NCI-H446 (cell line): ENCODE results near the gene LMO1.

Experiments used
- DNase-seq, 2 experiments: peaks; one replicate each; lab custom pipeline; 2025; lab: John Stamatoyannopoulos, UW

Gene LMO1

DNA sequence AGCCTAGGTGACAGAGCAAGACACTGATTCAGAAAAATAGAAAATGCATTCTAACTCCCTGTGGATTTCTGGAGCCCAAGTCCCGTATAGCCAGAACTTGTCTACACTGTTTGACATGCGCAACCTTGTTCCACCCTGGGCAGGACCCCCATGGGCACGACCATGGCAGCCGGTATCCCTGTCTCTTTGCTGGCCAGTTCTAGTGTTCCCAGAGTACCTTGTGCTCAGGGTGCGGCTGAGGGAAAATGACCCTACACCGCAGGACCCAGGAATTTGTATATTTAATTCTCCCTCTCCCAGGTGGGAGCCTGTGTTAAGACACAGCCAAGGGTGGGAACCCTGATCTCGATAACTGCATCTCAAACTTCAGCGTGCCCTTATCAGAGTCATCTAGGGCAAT lies 58.1 kb downstream of the LMO1 start:
- DNase-seq, result no peak

DNA sequence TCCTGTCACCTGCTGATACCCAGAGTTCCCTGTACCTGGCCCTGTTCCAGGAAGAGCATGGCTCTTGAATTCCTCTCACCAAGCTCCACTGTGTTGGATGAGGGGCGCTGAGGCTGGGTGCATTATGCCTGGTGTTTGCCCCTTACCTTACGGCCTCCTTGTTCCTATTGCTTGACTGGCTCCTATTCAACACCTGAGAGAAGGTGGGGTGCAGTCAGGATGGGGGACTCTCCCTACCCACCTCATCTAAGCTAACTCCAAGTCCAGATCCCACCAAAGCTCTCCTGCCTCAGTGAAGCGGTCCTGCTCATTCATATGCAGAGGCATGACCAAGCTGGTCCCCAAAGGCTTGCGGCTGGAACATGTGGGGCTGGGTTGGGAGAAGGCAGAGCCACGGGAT lies 59.1 kb downstream of the LMO1 start:
- DNase-seq, result no peak

DNA sequence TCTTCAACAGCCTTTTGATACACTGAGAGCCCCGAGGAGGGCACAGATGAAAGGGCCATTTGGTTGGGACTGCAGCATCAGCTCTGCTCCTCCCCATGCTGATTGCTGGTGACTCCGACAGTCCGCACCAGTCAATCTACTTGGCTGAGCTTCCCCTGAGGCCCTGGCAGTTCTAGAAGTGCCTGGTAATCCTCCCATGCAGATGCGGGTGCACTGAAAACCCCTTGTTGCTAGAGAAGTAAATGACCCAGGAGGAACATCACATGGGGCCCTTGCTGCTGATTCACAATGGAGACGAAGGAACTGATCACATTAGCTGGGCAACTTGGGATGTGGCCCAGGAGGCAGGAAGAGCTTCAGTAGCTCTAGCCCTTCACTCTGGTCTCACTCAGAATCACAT lies 59.7 kb downstream of the LMO1 start:
- no peak for DNase-seq

- no peak for DNase-seq
These were observed 60.3 kb downstream of the LMO1 start for GRCh38 chr11:8203414-8203715.

- DNase-seq, result no peak
These were observed 60.9 kb downstream of the LMO1 start for GRCh38 chr11:8202516-8203413.

DNA sequence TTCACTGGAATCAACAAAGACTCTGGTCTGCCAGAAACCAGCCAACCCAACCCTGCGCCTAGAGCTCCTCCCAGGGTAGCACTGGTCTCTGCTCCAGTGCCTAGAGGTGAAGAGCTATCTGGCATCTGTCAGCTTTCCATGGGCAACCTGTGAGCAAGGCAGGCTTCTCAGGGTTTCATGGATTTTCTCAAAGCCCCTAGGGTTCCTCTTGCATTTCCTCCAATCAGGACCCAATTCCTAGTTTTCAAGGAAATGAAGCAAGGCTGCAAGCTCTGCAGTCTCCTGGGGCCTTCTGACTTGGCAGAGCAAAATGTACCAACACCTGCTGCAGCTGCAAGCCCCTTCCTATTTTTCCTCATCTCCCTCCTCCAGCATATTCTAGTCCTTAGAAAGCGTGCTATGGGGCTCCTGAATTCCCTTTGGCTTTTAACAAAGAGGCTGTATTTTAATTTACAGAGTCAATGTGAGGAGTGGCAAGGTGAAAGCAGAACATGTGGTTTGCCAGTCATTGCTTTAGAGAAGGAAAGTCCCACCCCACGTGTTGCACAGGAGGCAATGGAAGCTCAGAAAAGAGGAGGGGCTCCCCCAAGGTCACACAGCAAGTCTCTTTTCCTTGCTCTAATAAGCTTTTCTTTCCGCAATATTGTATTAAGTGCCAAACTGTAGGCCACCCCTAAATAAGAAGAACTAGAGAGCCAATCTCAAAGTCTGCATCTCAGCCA lies 61.9 kb downstream of the LMO1 start:
- no peak for DNase-seq

DNA sequence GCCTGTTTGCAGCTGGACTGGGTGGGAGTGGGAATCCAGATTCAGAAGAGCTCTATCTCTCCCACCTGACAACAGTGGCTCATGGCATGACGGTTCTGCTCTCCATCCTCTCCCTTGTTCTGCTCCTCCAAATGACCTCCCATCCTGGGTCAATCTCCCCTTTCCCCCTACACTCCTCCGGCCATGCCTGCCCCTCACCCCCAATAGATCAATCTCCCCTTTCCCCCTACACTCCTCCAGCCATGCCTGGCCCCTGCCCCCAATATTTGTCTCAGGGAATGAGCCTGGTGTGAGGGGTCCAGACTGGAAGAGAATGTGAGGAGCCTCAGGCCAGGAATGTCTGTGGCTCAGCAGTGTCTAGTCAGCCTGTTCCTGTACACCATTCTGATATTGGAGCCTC lies 64.0 kb downstream of the LMO1 start:
- no peak for DNase-seq

DNA sequence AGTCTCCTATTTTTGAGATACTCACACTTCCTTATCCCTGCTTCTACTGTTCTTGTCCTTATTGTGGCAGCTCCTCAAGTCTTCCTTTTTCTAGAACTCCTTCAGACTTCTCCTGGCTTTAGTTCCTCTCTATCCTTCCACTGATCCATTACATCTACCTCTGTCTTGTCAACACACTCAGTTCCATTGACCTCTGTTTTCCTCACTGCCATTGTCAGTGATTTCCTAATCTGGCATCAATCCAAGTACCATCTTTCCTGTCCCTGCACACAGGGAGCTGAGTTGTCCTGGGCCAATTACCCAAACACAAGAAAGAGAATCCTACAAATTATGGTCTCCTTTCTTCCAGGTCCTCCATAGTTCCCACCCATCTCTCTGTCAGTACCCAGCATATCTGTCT lies 66.9 kb downstream of the LMO1 start:
- no peak for DNase-seq

- no peak for DNase-seq
These were observed 68.7 kb downstream of the LMO1 start for GRCh38 chr11:8194956-8195355.

GRCh38 chr11:8192896-8193209 lies 70.8 kb downstream of the LMO1 start:
- no peak for DNase-seq

DNA sequence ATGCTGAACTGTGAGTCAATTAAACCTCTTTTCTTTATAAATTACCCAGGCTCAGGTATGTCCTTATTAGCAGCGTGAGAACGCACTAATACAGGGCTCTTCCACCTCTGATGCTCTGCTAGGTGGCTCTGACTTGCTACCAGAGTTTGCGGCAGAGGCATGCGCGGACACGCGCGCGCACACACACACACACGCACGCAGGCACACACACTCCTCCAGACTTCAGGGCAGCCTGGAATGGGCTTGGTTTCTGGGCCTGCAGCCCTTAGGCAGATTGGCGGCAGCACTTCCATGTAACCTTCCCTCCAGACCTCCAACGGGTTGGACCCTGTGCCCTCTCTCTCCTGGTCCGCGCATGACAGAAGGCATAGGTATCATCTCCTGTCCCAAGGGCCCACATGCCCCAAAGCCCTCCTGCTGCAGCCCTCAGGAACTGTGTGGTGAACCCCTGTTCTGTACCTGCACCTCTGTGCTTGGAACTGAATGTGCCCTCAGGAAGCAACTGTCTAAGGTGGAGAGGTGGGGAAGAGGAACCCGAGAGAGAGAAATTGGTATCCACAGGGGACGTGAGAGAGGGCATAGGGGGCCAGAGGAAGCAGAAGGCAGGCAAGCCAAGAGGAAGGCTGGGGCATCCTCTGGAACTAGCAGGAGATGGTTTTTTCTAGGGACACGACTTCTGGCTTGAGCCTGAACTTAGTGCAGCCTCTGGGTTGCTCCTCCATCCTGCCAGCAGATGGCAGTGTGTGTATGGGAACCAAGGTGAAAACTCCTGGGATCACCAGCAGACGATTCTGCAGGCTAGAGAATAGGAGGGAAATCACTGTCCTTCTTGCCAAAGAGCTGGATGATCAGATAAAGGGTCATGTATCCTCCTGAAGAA lies 71.4 kb downstream of the LMO1 start:
- peak; percentile 29 to 87 for DNase-seq

DNA sequence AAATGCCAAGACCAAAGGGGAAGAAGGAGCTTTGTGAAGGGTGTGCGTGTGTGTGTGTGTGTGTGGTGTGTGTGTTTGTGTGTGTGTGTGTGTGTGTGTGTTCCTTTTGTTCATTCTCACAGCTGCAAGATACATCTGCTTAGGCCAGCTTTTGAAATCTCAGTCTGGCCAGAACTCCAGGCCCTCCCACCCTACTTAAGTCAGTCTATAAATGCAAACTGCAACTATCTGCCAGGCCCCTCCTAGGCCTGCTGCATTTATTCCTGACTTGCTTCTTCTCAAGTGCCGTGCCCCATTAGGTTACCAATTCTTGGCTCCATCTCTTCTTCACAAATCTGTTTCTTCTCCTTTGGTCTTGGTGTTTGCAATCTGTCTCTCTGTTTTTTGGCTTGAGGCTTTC lies 73.2 kb downstream of the LMO1 start:
- DNase-seq, result no peak

DNA sequence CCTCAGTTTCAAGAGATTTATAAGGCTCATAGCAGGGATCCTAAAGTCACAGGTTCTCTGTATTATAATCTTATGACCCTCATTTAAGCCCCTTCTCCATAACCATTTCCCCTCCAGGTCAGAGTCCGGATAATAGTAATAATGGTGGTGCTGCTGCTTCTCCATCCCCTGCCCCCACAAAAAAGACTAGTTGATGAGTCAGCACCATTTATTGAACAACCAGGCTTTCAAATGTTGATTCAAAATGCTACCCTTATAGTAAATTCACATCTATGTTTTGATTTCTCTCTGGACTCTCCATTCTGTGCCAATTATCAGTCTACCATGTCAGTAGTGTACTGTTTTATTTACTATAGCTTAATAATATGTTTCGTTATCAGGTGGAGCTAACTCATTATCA lies 77.2 kb downstream of the LMO1 start:
- DNase-seq, result no peak

- no peak for DNase-seq
These were observed 80.6 kb downstream of the LMO1 start for GRCh38 chr11:8183111-8183510.

DNA sequence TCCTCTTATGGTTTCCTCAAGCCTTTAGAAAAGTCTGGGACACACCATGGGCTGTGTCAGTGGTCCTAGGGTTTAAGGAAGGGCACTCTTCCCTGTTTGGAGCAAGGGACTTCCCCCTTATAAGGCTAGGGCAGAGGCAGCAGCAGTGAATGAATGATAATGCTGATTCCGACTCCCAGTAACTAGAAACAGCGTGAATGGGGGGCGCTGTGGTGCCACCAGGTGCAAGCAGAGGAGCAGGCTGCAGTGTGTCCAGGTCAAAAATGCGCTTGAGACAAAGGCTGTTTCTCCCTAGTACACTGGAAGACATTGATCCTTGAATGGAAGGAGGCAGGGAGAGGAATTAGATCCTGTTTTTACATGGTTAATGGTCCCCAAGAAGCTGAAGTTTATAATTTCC lies 83.2 kb downstream of the LMO1 start:
- DNase-seq, result no peak

DNA sequence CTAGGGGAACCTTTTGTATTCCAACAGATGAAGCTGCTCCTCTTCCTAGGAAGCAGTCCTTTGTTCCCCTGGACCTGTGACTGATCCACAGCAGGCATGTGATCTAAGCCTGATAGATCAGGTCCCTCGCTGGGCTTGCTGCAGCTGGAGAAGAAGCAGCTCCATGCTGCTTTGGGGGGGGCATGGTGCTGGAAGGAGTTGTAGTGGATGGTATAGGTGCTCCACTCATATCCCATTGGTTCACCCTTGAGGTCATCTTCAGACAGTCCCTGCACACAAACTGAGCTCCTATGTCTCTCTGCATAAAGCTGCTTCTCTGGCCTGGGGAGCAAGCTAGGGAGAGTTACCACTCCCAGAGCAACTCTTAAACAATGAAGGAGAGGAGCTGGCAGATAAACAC lies 85.4 kb downstream of the LMO1 start:
- no peak for DNase-seq

- peak in 1 of 2 experiments; percentile 23 for DNase-seq
These were observed 86.5 kb downstream of the LMO1 start for GRCh38 chr11:8177136-8177535.
